Measurements from ENCODE around the gene OR2V1.
"Not testable (repeated sequence)": the region's sequence is repeated elsewhere in the genome, so short reads cannot be mapped to it uniquely, and the experiment has no call there.

The OR2V1 gene

GRCh38 chr5:181146927-181147636 is 16.1 kb upstream of the OR2V1 start, which contains the start of gene OR2V2:
OR2V2 (plus strand) TSS chr5:181147586; CDS start chr5:181154943, 7,357 bp downstream.
- H3K27ac Mint-ChIP-seq; H3K4me1 Mint-ChIP-seq (ENCODE audit: low read depth); H3K4me3 Mint-ChIP-seq; H3K9me3 Mint-ChIP-seq; H3K36me3 Mint-ChIP-seq (ENCODE audit: low read depth): not testable (repeated sequence)
- H3K27me3 Mint-ChIP-seq = peaks cover 55% of the 10 kb centered on the region

DNA sequence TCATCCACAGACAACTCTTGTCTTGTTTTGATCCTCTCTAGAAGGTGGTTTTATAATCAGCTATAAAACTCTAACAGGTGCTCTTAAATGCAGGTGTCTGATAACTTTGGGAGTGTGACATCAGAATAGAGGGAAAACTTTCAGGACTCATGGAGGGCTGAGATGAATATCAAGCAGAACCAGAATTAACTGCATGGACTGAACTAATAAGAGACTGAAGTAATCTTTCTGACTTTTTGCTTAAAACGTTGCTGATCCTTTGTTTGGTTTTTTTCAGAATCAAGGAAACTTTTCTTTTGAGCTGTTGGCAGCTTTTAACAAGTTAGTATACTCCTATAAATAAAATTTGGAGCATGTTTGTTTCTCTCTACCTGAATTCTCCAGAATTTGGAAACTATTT is 14.2 kb upstream of the OR2V1 start:
- H3K4me1 Mint-ChIP-seq (ENCODE audit: low read depth) = no peaks in the 10 kb centered on the region
- H3K9me3 Mint-ChIP-seq = peaks cover 3% of the 10 kb centered on the region
- no peak overlapping the region for H3K27ac Mint-ChIP-seq
- no peak overlapping the region for H3K4me3 Mint-ChIP-seq
- peaks cover 61% of the 10 kb centered on the region for H3K27me3 Mint-ChIP-seq
- H3K36me3 Mint-ChIP-seq (ENCODE audit: low read depth) = no peaks in the 10 kb centered on the region

DNA sequence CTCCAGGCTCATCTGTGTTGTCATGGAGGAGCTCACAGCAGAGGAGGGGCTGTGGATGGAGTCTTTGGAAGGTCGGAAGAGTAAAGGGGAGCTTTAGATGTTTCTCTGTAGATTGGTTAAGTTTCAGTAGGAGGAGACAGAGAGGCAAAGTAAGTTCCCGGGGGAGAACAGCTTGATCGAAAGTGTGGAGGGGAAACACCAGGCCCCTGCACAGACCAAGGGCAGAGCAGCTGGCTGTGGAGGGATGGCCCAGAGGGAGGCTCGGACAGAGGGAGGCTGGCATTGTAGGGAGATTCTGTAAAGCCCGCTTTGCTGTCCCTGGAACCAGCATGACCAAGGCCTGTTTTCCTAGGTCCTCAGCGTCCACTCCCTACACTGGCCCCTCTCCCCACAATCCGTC is 11.1 kb upstream of the OR2V1 start:
- Mint-ChIP-seq H3K36me3 (ENCODE audit: low read depth) (no peaks in the 10 kb centered on the region), H3K27ac (no peak overlapping the region), H3K4me3 (no peak overlapping the region), H3K4me1 (ENCODE audit: low read depth) (no peaks in the 10 kb centered on the region), H3K9me3 (peaks cover 12% of the 10 kb centered on the region), H3K27me3 (peaks cover 39% of the 10 kb centered on the region)

DNA sequence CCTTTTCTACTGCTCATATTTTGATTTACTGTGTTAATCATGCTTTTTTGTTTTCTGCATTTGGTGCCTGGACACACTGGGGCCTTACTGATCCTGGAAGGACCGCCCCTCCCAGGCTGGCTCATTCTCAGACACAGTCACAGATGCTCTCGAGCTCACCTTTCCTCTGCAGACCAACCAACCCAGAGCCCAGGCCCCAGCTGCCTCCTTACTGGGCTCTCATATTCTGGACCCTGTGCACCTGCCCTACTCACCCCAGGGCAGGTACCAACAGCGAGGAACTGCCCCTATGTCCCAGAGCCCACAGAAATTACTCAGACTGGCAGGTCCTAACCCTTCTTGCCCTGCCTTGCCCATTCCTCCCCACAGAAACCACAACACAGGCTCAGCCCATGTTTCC is 9.8 kb upstream of the OR2V1 start:
- peaks cover 12% of the 10 kb centered on the region for H3K9me3 Mint-ChIP-seq
- no peaks in the 10 kb centered on the region for H3K36me3 Mint-ChIP-seq (ENCODE audit: low read depth)
- no peaks in the 10 kb centered on the region for H3K4me1 Mint-ChIP-seq (ENCODE audit: low read depth)
- H3K27me3 Mint-ChIP-seq = peaks cover 30% of the 10 kb centered on the region
- no peak overlapping the region for H3K27ac Mint-ChIP-seq
- no peak overlapping the region for H3K4me3 Mint-ChIP-seq

- no peaks in the 10 kb centered on the region for H3K4me1 Mint-ChIP-seq (ENCODE audit: low read depth)
- peaks cover 23% of the 10 kb centered on the region for H3K27me3 Mint-ChIP-seq
- H3K4me3 Mint-ChIP-seq = no peak overlapping the region
- H3K27ac Mint-ChIP-seq = no peak overlapping the region
- peaks cover 12% of the 10 kb centered on the region for H3K9me3 Mint-ChIP-seq
- no peaks in the 10 kb centered on the region for H3K36me3 Mint-ChIP-seq (ENCODE audit: low read depth)
These were observed 7.3 kb upstream of the OR2V1 start for GRCh38 chr5:181138258-181138657.

GRCh38 chr5:181136361-181136955 is 5.5 kb upstream of the OR2V1 start:
- Mint-ChIP-seq H3K4me3 (no peak overlapping the region), H3K4me1 (ENCODE audit: low read depth) (no peaks in the 10 kb centered on the region), H3K9me3 (peaks cover 12% of the 10 kb centered on the region), H3K36me3 (ENCODE audit: low read depth) (no peaks in the 10 kb centered on the region), H3K27ac (no peak overlapping the region), H3K27me3 (peaks cover 25% of the 10 kb centered on the region)

GRCh38 chr5:181134259-181134658 is 3.3 kb upstream of the OR2V1 start:
- H3K4me1 Mint-ChIP-seq (ENCODE audit: low read depth) = no peaks in the 10 kb centered on the region
- H3K27ac Mint-ChIP-seq = no peak overlapping the region
- H3K9me3 Mint-ChIP-seq = peaks cover 8% of the 10 kb centered on the region
- no peaks in the 10 kb centered on the region for H3K36me3 Mint-ChIP-seq (ENCODE audit: low read depth)
- peaks cover 29% of the 10 kb centered on the region for H3K27me3 Mint-ChIP-seq
- no peak overlapping the region for H3K4me3 Mint-ChIP-seq

- no peak overlapping the region for H3K27ac Mint-ChIP-seq
- H3K4me3 Mint-ChIP-seq = no peak overlapping the region
- peaks cover 32% of the 10 kb centered on the region for H3K27me3 Mint-ChIP-seq
- H3K36me3 Mint-ChIP-seq (ENCODE audit: low read depth) = no peaks in the 10 kb centered on the region
- H3K4me1 Mint-ChIP-seq (ENCODE audit: low read depth) = no peaks in the 10 kb centered on the region
- peaks cover 6% of the 10 kb centered on the region for H3K9me3 Mint-ChIP-seq
These were observed 2.8 kb upstream of the OR2V1 start for GRCh38 chr5:181133610-181134231.

- H3K27me3 Mint-ChIP-seq = peaks cover 38% of the 10 kb centered on the region
- no peak overlapping the region for H3K4me3 Mint-ChIP-seq
- peaks cover 4% of the 10 kb centered on the region for H3K9me3 Mint-ChIP-seq
- no peak overlapping the region for H3K27ac Mint-ChIP-seq
- H3K4me1 Mint-ChIP-seq (ENCODE audit: low read depth) = no peaks in the 10 kb centered on the region
- H3K36me3 Mint-ChIP-seq (ENCODE audit: low read depth) = no peaks in the 10 kb centered on the region
These were observed 2.1 kb upstream of the OR2V1 start for GRCh38 chr5:181133083-181133482.

DNA sequence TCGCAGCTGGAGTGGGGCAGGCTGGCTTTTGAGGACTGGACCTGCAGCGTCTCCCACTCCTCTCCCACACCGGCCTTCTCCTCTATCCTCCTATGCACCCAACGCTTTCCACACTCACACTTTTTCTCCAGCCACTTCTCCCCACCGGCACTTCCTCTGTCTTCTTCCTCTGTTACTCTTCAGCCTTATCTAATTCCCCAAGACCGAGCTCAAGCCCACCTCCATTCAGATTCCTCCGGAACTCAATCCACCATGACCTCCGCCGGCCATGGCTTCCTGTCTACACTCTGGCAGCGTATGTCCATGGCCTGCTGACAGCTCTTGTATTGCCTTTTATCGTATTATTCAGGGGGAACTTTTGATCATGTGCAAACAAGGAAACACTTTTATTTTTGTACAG is 545 bp upstream of the OR2V1 start:
- Mint-ChIP-seq H3K36me3 (ENCODE audit: low read depth) (no peaks in the 10 kb centered on the region), H3K4me1 (ENCODE audit: low read depth) (no peaks in the 10 kb centered on the region), H3K27ac (no peak overlapping the region), H3K9me3 (no peaks in the 10 kb centered on the region), H3K4me3 (no peak overlapping the region), H3K27me3 (peaks cover 43% of the 10 kb centered on the region)

DNA sequence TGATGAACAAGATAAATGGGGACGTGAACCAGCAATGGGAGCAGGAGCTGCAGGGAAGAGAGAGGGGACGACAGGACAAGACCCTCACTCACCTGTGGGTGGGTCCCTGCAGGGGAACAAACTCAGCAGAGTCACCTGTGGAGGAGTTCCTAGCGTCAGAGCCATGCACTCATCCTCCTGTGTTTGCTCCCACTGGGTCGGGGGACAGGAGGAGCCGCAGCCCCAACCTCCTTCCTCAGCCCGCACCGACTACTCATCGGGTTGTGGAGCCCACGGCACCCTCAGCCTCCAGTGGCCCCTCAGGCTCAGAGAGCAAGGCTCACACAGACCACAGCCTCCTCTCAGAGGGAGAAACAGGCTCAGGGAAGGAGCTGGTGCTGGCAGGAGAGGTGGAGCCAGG is 888 bp downstream of the OR2V1 start:
- H3K36me3 Mint-ChIP-seq (ENCODE audit: low read depth); H3K4me1 Mint-ChIP-seq (ENCODE audit: low read depth); H3K4me3 Mint-ChIP-seq; H3K27ac Mint-ChIP-seq; H3K9me3 Mint-ChIP-seq: not testable (repeated sequence)
- peaks cover 53% of the 10 kb centered on the region for H3K27me3 Mint-ChIP-seq

- Mint-ChIP-seq H3K27ac (no peak overlapping the region), H3K4me1 (ENCODE audit: low read depth) (no peaks in the 10 kb centered on the region), H3K36me3 (ENCODE audit: low read depth) (no peaks in the 10 kb centered on the region), H3K27me3 (peaks cover 58% of the 10 kb centered on the region), H3K9me3 (no peaks in the 10 kb centered on the region), H3K4me3 (no peak overlapping the region)
These were observed 1.4 kb downstream of the OR2V1 start for GRCh38 chr5:181129601-181130000.

- H3K4me3 Mint-ChIP-seq = no peak overlapping the region
- no peaks in the 10 kb centered on the region for H3K36me3 Mint-ChIP-seq (ENCODE audit: low read depth)
- peaks cover 61% of the 10 kb centered on the region for H3K27me3 Mint-ChIP-seq
- no peaks in the 10 kb centered on the region for H3K4me1 Mint-ChIP-seq (ENCODE audit: low read depth)
- no peak overlapping the region for H3K27ac Mint-ChIP-seq
- H3K9me3 Mint-ChIP-seq = no peaks in the 10 kb centered on the region
These were observed 2.9 kb downstream of the OR2V1 start for GRCh38 chr5:181127907-181128626.

GRCh38 chr5:181127456-181127855 is 3.5 kb downstream of the OR2V1 start:
- no peak overlapping the region for H3K4me3 Mint-ChIP-seq
- no peaks in the 10 kb centered on the region for H3K4me1 Mint-ChIP-seq (ENCODE audit: low read depth)
- H3K27me3 Mint-ChIP-seq = peaks cover 62% of the 10 kb centered on the region
- H3K9me3 Mint-ChIP-seq = no peaks in the 10 kb centered on the region
- no peaks in the 10 kb centered on the region for H3K36me3 Mint-ChIP-seq (ENCODE audit: low read depth)
- H3K27ac Mint-ChIP-seq = no peak overlapping the region

- H3K4me1 Mint-ChIP-seq (ENCODE audit: low read depth) = no peaks in the 10 kb centered on the region
- H3K27me3 Mint-ChIP-seq = peaks cover 59% of the 10 kb centered on the region
- no peak overlapping the region for H3K27ac Mint-ChIP-seq
- H3K4me3 Mint-ChIP-seq = no peak overlapping the region
- H3K36me3 Mint-ChIP-seq (ENCODE audit: low read depth) = no peaks in the 10 kb centered on the region
- H3K9me3 Mint-ChIP-seq = no peaks in the 10 kb centered on the region
These were observed 4.1 kb downstream of the OR2V1 start for GRCh38 chr5:181126841-181127240.

All from stimulated activated naive CD8-positive, alpha-beta T cell treated with anti-CD3 and anti-CD28 coated beads, Interleukin-15, Interleukin-2, amounts not matched to agents 100 ng/mL and 50 ng/mL, for 24 hours (primary cell).